T-helper 9 cell (primary cell): ENCODE data around the gene SLC26A11.
"Not testable (repeated sequence)": the region's sequence is repeated elsewhere in the genome, so short reads cannot be mapped to it uniquely, and the experiment has no call there.

Experiments used
- DNase-seq: peaks from one replicate; pipeline ENCODE4 v3.0.0-alpha.2; 2020

SLC26A11 gene

DNA sequence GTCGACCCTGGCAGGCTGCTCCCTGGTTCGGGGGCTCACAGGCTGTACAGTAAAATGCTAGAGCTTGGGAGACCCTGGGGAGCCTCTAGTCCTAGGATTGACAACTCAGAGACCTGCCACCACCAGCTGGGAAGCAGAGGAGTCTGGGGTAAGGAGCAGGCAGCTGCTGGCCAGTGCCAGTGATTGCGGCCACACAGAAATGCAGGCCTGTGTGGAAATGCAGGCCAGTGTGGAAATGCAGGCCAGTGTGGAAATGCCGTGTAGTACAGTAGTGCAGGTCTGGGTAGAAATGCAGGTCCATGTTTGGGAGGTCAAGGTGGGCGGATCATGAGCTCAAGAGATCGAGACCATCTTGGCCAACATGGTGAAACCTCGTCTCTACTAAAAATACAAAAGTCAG, 23.6 kb upstream of the SLC26A11 start:
- DNase-seq, result no peak

DNA sequence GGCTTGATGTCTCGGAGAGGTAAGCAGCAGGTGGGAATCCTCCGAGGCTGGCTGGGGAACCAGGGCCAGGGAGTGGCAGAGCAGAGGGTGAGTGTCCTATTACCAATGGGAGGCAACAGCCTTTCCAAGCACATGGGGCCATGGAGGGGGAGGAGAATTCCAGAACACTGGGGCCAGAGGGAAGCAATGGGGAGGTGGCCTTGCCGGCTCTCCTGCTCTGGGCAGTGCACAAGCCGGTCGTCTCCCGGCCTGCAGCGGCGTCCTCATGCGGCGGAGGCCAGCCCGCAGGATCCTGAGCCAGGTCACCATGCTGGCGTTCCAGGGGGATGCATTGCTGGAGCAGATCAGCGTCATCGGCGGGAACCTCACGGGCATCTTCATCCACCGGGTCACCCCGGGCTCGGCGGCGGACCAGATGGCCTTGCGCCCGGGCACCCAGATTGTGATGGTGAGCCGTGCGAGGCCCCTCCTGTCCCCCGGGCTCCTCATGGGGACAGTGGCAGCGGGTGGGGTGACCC, 22.0 kb upstream of the SLC26A11 start:
- no peak for DNase-seq

DNA sequence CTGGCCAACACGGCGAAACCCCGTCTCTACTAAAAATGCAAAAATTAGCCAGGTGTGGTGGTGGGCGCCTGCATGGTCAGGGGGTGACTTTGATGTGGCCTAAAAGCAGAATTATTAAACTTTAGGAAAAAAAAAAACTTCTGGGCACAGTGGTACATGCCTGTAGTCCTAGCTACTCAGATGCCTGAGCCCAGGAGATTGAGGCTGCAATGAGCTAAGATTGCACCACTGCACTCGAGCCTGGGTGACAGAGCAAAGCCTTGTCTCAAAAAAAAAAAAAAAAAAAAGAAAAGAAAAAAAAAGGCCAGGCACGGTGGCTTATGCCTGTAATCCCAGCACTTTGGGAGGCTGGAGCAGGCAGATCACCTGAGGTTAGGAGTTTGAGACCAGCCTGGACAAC, 20.9 kb upstream of the SLC26A11 start:
- DNase-seq, result not testable (repeated sequence)

DNA sequence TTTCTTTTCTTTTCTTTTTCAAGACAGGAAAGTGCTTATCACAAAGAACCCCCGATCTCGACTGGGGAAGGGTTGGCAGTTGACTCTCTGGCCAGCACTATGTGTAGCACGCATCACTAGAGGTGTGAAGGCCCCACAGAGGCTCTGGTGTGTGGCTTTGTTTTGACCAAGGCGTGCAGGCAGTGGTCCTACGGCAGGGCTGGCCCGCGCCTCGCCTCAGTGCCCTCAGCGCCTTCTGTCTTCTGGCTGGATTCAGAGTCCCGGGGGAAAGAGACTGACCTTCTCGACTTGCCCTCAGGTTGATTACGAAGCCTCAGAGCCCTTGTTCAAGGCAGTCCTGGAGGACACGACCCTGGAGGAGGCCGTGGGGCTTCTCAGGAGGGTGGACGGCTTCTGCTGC, 18.8 kb upstream of the SLC26A11 start:
- no peak for DNase-seq

DNA sequence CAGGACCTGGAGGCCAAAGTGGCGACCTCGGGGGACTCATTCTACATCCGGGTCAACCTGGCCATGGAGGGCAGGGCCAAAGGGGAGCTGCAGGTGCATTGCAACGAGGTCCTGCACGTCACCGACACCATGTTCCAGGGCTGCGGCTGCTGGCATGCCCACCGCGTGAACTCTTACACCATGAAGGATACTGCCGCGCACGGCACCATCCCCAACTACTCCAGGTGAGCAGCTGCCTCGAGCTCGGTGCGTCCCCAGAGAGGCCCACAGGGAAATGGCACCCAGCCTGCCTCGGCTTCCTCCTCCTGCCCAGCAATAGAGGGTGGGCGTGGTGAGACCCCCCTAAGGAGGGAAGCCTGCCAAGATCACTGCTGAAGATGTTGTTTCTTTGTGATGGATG, 18.0 kb upstream of the SLC26A11 start:
- DNase-seq, result no peak

DNA sequence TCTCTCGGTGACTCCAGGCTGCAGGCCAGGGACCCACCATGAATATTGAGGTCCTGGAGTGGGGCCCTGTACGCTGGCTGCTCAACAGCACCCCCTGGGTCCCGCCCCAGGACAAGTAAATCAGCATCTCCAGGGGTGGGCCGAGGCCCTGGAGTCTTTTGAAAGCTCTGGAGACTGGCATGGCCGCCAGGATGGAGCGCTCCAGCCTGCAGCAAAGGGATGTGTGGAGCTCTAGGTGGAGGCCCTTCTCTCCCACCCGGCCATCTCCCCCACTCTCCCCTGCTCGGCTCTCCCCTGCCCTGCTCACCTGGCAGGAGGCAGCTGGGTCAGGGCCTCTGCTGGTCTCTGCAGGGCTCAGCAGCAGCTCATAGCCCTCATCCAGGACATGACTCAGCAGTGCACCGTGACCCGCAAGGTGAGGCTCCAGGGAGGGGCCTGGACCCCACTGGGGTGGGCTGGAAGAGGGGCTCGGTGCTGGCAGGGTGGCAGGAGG, 16.7 kb upstream of the SLC26A11 start:
- no peak for DNase-seq

DNA sequence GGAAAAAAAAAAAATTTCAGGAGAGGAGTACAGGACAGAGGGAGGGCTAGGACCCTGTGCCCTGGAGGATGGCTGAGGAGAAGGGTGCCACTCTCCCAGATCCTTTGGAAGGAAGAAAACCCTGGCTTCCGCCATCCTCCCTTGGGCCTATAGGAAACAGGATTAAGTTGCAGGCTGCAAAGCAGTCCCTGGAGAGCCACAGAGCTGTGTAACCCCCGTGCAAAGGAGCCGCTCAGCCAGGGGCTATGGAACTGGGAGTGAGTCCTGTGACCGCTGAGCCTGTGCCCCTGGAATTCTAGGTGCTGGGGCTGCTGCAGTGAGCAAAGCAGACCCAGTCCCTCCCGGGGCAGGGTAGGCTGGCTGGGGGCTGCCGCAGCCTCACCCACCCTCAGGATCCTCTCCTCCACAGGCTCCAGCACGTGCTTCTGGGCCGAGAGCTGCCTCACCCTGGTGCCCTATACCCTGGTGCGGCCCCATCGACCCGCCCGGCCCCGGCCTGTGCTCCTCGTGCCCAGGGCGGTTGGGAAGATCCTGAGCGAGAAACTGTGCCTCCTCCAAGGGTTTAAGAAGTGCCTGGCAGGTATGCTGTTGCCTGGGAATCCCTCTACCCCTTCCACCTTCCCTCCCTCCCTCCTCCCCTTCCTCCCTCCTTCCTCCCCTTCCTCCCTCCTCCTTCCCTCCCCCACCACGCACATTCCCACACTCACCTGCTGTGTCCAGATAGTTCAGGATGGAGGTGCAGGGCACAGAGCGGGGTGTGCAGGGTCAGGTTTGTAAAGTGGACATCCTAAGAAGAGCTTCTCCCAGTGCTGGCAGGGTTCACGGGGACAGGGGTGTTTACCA, 15.4 kb upstream of the SLC26A11 start:
- DNase-seq, result no peak

DNA sequence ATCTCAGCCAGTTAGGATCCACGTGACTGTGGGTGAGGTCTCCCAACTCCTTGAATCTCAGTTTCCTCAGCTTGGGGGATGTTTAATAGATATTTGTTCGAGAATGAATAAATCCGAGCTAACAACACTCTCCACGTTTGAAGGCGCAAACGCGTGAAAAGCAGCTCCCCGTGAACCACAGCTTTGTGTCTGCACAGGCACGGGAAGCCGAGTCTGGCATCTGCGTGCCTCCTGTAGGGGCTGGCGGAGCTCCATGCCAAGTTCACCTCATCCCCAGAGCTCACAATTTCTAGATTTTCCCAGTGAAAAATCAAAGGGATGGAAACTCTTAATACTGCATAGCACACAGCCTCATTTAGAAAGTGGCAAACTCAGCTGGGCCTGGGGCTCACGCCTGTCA, 14.4 kb upstream of the SLC26A11 start:
- no peak for DNase-seq

DNA sequence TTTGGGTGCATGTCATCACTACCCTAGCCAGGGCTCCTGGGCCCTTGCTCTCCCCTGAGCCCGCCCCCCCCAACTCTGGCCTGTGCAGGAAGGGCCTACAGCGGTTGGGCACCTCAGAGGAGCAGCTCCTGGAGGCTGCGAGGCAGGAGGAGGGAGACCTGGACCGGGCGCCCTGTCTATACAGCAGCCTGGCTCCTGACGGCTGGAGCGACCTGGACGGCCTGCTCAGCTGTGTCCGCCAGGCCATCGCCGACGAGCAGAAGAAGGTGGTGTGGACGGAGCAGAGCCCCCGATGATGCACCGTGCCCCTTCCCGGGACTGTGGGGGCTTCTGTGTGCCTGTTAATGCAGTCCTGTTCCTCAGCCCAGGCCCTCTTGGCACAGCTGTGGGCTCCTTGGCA, 12.2 kb upstream of the SLC26A11 start:
- DNase-seq, result no peak

DNA sequence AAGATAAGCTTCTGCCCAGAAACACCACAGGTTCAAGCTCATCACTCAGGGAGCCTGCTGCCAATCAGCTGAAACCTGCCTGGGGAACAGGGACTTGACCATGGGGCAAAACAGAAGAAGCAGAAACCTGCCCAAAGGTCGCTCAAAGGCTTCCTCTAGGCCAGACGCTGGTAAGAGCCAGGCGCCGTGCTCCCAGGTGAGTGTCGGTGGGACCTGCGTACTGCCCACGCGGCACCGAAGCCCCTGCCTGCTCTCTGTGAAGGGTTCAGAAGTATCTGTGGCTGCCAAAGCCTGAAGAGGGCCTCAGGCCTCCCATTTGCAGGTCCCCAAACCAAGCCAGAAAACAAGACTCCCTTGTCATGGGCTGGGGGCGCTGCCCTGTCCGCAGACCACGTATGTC, 10.5 kb upstream of the SLC26A11 start:
- no peak for DNase-seq

DNA sequence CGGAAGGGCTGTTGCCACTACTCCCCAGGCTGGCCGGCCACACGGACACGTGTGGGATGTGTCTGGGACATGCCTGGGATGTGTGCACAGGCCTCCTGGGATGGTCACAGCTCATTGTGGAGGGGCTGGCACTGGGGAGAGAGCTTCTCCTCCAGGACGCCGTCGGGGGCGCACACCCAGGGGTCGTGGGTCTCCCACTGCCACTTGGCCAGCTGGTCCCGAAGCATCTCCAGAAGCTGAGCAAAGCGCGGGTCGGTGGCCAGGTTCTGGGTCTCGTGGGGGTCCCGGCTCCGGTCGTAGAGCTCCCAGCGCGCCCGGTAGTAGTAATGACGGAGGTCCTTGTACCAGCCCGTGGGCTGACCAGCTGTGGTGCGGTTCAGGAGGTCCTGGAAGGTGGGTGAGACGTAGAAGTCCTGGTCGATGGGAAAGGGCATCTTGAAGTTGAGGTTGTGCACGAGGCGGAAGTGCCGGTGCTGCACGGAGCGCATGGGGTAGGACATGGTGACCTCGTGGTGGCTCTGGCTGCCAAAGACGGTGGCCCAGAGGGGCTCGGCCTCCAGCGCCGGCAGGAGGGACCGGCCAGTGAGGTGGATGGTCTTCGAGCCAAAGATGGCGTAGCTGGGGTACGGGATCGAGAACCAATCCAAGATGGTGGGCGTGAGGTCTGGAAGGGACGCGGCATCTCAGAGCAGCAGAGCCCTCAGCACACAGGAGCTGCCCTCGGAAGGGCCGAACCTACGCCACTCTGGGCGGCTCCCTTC, 9.7 kb upstream of the SLC26A11 start:
- DNase-seq, result no peak

DNA sequence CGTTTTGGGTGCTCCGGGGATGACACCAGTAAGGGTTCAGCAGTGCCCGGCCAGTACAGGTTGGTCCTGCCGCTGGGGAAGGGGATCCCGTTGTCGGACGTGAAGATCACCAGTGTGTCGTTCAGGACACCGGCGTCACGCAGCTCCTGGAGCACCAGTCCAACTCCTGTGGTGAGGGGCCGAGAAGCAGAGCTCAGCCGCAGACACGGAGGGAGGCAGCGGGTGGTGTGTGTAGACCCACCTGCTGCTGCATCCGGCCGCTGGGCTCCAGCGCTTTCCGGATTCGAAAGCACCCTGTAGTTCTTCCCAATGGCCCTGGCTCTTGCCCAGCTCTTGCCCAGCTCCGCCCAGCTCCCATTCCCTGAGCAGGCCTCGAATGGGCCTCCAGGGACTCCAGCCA, 8.1 kb upstream of the SLC26A11 start:
- DNase-seq, result no peak

DNA sequence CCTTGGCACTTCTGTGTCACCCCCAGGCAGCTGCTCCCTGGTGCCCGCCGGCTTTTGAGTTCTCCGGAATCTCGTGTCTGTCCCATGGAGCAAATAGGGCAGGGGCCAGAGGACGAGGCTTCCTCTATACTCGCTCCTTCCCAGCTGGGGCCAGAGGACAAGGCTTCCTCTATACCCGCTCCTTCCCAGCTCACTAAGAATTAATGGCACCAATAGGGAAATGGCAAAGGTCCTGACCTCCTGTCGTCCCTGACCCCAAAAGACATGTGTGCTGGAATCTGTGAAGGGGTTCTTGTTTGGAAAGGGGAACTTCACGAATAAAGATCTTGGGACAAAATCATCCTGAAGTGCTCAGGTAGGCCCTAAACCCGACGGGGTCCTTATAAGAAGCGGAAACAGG, 7.7 kb upstream of the SLC26A11 start:
- no peak for DNase-seq

DNA sequence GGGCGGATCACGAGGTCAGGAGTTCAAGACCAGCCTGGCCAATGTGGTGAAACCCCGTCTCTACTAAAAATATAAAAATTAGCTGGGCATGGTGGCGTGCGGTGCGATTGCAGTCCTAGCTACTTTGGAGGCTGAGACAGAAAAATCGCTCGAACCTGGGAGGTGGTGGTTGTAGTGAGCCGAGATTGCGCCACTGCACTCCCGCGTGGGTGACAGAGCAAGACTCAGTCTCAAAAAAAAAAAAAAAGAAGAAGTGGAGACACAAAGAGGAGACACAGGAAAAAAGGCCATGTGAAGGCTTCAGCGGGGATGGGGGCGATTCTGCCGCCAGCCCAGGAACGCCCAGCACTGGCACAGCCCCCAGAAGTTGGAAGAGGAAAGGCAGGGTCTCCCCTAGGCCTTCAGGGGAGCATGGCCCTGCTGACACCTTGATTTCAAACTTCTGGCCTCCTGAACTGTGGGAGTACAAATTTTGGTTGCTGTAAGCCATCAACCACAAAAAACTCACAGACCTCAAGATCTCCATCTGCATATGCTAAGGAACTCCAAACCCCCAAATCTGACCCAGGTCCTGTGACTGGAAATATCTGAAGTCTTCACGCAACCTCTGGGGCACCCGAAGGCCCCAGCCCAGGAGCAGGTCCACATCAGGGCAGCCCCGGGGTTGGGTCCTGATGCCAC, 7.1 kb upstream of the SLC26A11 start:
- DNase-seq, result no peak

DNA sequence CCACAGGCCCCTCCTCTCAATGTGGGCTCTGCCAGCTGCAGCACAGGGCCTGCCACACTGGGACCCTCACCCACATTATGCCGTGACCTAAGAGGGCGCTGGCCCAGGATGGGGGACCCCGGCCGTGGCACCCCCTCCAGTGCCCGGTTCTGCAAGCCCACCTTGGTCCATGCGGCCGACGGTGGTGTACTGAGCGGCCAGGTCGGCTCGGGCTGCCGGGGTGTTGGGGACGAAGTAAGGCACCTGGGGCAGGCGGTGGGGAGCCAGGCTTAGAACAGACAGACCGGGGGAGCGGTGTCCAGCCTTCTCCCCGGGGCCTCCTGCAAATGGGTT, 6.6 kb upstream of the SLC26A11 start:
- no peak for DNase-seq

DNA sequence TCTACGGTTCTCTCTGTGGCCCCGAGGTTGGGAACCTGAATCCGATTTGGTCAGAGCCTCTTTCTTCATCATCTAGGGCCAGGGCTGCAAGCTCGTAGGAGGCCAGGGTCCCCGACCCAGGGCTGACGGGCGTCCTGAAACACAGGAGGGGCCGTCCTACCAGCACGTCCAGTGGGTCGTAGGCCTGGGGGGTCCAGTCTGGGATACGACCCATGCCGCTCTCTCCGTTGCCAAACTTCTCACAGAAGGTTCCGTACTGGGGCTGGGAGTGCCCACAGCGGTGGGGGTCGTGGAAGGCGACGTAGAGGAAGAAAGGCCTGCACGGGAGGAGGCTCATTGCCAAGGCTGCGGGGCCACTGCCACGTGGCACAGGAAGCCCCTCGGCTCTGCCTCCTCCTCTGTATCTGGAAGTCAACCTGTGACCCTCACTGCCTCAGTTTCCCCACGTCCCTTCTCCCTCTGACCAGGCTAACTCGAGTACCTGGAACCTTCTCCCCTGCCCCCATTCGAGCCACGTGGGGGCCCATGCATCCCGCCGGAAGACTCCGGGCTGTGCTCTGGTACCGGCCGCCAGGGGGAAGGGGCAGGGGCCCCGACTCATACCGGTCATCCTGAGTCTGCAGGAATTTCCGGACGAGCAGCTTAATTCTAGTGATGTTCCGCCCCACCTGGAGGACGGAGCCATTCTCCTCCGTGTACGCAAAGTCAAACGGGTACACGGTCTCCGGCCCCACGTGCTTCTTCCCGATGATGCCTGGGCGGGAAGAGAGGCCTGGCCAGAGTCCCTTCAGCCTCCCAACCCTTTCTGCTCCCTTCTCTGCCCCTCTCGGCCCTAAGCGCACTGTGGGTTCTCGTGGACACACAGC, 6.0 kb upstream of the SLC26A11 start:
- no peak for DNase-seq

DNA sequence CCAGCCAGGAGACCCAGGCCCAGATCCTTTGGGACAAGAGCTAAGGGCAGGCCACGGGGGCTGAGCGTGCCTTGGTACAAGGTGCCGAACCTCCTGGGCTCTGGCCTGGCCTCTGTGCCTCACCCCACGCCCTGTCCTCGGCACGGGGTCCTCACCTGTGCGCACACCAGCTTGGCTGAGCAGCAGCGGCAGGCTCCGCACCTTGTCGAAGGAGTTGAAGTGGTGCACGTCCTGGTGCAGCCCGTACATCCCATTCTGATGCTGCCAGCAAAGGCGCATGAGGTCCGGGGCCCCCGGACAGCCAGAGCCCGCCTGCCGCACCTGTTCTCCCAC, 5.4 kb upstream of the SLC26A11 start:
- no peak for DNase-seq

DNA sequence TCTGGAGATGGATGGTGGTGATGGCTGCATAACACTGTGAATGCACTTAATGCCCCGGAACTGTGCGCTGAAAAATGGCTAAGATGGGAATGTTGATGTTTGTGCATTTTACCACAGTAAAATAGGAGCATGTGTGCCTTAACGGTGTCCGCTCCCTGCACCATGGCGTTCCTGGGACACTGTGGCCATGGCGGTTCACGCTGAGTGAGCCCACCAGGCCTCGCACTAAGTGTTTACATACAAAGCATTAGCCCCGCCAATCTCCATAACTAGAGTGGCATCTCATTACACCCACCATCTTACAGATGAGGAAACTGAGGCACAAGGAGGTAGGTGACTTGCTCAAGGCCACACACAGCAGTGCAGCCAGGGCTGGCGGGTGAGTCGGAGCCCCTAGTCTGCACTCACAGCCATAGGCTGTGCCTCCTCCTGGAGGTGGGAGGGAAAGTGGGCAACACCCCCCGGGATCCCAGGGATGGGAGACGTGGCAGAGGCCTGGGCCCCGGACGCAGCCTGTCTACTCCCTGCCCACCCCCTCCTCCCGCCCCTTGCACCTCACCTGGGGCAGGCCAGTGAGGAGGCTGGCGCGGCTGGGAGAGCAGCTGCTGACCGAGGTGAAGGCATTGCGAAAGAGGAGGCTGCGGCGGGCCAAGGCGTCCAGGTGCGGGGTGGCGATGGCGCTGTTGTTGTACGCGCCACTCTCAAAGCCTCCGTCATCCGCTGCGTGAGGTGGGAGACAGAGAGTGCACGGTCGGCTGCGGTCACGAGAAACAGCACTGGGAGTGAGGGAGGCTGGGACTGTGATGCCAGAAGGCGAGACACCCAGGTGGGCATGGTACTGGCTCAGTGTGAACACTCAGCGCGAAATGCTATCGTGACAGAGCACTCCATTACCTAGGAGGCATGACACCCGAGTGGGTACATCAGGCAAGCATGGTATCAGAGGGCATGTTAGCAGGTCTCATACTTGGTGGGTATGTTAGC, 3.5 kb upstream of the SLC26A11 start:
- DNase-seq, result no peak

DNA sequence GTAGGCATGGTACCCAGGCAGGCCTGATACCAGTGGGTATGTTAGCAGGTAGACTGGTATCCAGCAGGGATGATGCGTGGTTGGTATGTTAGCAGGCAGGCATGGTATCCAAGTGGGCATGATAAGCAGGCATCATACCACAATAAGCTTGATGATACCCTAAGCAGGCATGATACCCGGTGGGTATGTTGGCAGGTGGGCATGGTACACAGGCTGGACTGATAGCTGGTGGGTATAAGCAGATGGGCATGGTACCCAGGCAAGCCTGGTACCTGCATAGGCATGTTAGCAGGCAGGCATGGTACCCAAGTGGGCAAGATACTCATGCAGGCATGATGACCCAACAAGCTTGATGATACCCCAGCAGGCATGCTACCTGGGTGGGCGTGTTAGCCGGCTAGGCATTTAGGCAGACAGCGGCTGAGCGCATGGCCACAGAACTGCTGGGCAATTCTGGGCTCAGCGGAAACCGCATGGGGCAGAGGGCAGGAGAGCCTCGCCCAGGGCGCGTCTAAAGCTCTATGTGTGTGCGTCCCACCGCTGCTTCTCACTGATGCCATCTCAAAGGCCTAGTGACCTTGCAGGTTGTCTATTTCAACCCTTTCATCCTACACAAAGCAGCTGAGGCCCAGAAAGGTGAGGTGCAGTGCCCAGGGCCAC, 2.4 kb upstream of the SLC26A11 start:
- no peak for DNase-seq

DNA sequence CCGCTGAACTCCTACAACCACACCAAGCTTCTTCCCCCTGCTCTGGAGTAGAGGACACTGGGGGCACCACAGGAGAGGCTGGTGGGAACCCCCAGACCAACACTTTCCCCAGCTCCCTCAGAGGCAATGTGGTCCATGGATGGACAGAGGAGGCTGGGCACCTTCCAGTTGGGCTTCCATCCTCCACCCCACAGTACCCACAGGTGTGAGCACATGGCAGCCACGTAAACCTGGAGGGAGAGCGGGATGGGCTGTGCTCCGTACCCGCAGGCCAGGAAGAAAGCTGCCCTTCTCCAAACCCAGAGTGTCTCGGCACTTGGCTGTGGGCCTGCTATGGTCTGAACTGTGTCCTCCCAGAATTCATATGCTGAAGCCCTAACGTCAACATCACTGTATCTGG, 1.8 kb upstream of the SLC26A11 start:
- DNase-seq, result no peak
